A673 (cell line): ENCODE data around the gene BNC2.

Source experiments
- CTCF ChIP-seq: fragments of 300-800, 200-600 bp; sonication (generic); conservative IDR thresholded peaks from 2 replicates; pipeline ENCODE4 v1.5.1; 2017; ENCODE audit warnings: low read depth, mild to moderate bottlenecking, antibody characterized with exemption, low read length, moderate library complexity, mixed read lengths
- EZH2 ChIP-seq: fragments of 200-600 bp; sonication (generic); IDR thresholded peaks from 2 replicates; pipeline ENCODE4 v1.6.1; 2017; ENCODE audit warnings: borderline replicate concordance, low read depth, mild to moderate bottlenecking, mixed read lengths, antibody characterized with exemption, low read length; ENCODE audit not compliant: poor library complexity, severe bottlenecking

- TF ChIP-seq CTCF (no peak), EZH2 (no peak)
These were observed 484.9 kb downstream of the BNC2 start for GRCh38 chr9:16385590-16385989.
